Neural cell (in vitro differentiated cells): ENCODE data around the gene PTPRU. TPM values are rescaled to one million over a fixed set of nuclear protein-coding genes. Genes with fewer than 3 reads are reported as not detected.
A peak's percentile ranks its signal among the peaks of the same experiment; 100 is the strongest.

Source experiments
- H2AFZ ChIP-seq: fragments of 200-600, 300-800 bp; sonication (generic), shearing (Covaris generic); 2 replicates; pipeline ENCODE4 v1.6.0; 2014; ENCODE audit warnings: low read depth, mild to moderate bottlenecking, antibody characterized with exemption, low read length, moderate library complexity
- H3F3A ChIP-seq: fragments of 200-600 bp; shearing (Covaris generic); 2 replicates; pipeline ENCODE4 v1.6.1; 2016; ENCODE audit warnings: mild to moderate bottlenecking, moderate library complexity, mixed read lengths, antibody characterized with exemption, low read length; ENCODE audit not compliant: insufficient read depth, poor library complexity, severe bottlenecking
- H3K27ac ChIP-seq: fragments of 200-600, 300-800 bp; sonication (generic), shearing (Covaris generic); 2 replicates; pipeline ENCODE4 v1.5.1; 2014; ENCODE audit warnings: mild to moderate bottlenecking, low read length, moderate library complexity
- H3K27me3 ChIP-seq: fragments of 300-800, 200-600 bp; sonication (generic), shearing (Covaris generic); 2 replicates; pipeline ENCODE4 v1.6.0; 2014; ENCODE audit warnings: mild to moderate bottlenecking, low read depth, low read length, moderate library complexity; ENCODE audit not compliant: insufficient read depth
- H3K36me3 ChIP-seq: fragments of 300-800, 200-600 bp; sonication (generic), shearing (Covaris generic); 2 replicates; pipeline ENCODE4 v1.5.1; 2014; ENCODE audit warnings: mild to moderate bottlenecking, antibody characterized with exemption, low read length, moderate library complexity; ENCODE audit not compliant: insufficient read depth
- H3K4me2 ChIP-seq: fragments of 300-800, 200-600 bp; sonication (generic), shearing (Covaris generic); 2 replicates; pipeline ENCODE4 v1.6.0; 2014; ENCODE audit warnings: mild to moderate bottlenecking, low read length
- H3K4me3 ChIP-seq: fragments of 300-800, 200-600 bp; sonication (generic), shearing (Covaris generic); 2 replicates; pipeline ENCODE4 v1.5.1; 2014; ENCODE audit warnings: mild to moderate bottlenecking, low read length, moderate library complexity
- H3K79me2 ChIP-seq: fragments of 200-600 bp; shearing (Covaris generic); replicated peaks from 2 replicates; pipeline ENCODE4 v1.6.0; 2014; ENCODE audit warnings: mild to moderate bottlenecking, low read length, moderate library complexity; ENCODE audit not compliant: insufficient read depth
- H3K9ac ChIP-seq: fragments of 300-800, 200-600 bp; sonication (generic), shearing (Covaris generic); 2 replicates; pipeline ENCODE4 v1.6.1; 2016; ENCODE audit warnings: mild to moderate bottlenecking, low read length, mixed read lengths
- H3K9me2 ChIP-seq: fragments of 200-600 bp; shearing (Covaris generic); 2 replicates; pipeline ENCODE4 v1.6.1; 2016; ENCODE audit warnings: mild to moderate bottlenecking, low read length, mixed read lengths; ENCODE audit not compliant: insufficient read depth
- H3K9me3 ChIP-seq: fragments of 200-600, 300-800 bp; sonication (generic), shearing (Covaris generic); 2 replicates; pipeline ENCODE4 v1.6.1; 2016; ENCODE audit warnings: mild to moderate bottlenecking, mixed run types, low read length, moderate library complexity, mixed read lengths
- H4K20me1 ChIP-seq: fragments of 200-600 bp; shearing (Covaris generic); 2 replicates; pipeline ENCODE4 v1.6.1; 2016; ENCODE audit warnings: mild to moderate bottlenecking, mixed run types; ENCODE audit not compliant: insufficient read depth
- CTCF ChIP-seq: fragments of 450-650 bp; IDR thresholded peaks from 2 replicates; pipeline ENCODE4 v1.5.1; 2014; ENCODE audit warnings: antibody characterized with exemption, mild to moderate bottlenecking, moderate library complexity; ENCODE audit not compliant: poor library complexity, severe bottlenecking
- EP300 ChIP-seq: fragments of 450-650 bp; conservative IDR thresholded peaks from 2 replicates; pipeline ENCODE4 v1.6.1; 2014; ENCODE audit warnings: antibody characterized with exemption, mild to moderate bottlenecking, moderate library complexity; ENCODE audit not compliant: poor library complexity, severe bottlenecking
- EZH2 ChIP-seq: fragments of 200-600, 300-800 bp; shearing (Covaris generic), sonication (generic); IDR thresholded peaks from 2 replicates; pipeline ENCODE4 v1.6.1; 2014; ENCODE audit warnings: antibody characterized with exemption, low read length, borderline replicate concordance, mild to moderate bottlenecking; ENCODE audit not compliant: insufficient read depth, poor library complexity, severe bottlenecking
- MXI1 ChIP-seq: fragments of 450-650 bp; conservative IDR thresholded peaks from 2 replicates; pipeline ENCODE4 v1.6.1; 2014; ENCODE audit warnings: antibody characterized with exemption, mild to moderate bottlenecking; ENCODE audit not compliant: poor library complexity, severe bottlenecking
- POLR2AphosphoS5 ChIP-seq: IDR thresholded peaks from 2 replicates; pipeline ENCODE4 v1.6.1; 2012
- RAD21 ChIP-seq: fragments of 450-650 bp; conservative IDR thresholded peaks from 2 replicates; pipeline ENCODE4 v1.6.1; 2014; ENCODE audit warnings: antibody characterized with exemption, mild to moderate bottlenecking, moderate library complexity
- REST ChIP-seq: IDR thresholded peaks from 2 replicates; pipeline ENCODE4 v1.6.1; 2012; ENCODE audit warnings: borderline replicate concordance
- SMC3 ChIP-seq: fragments of 450-650 bp; conservative IDR thresholded peaks from 2 replicates; pipeline ENCODE4 v1.6.1; 2014; ENCODE audit warnings: antibody characterized with exemption, mild to moderate bottlenecking, moderate library complexity; ENCODE audit not compliant: poor library complexity
- TAF1 ChIP-seq: IDR thresholded peaks from 2 replicates; pipeline ENCODE4 v1.6.1; 2012; ENCODE audit warnings: low read depth
- polyA plus RNA-seq: library from polyadenylated mRNA; depleted of rRNA; stranded (reverse); fragments of >200 nt; gene quantifications from 2 replicates; pipeline ENCODE4 v1.2.3, GENCODE V29; 2014

The PTPRU gene
- polyA plus RNA-seq, 1 donor from 2014 or later, result 5.0 TPM

GRCh38 chr1:29196863-29197589 is 39.3 kb upstream of the PTPRU start:
- Histone ChIP-seq H3K9ac (no peak overlapping the region), H4K20me1 (no peaks in the 10 kb centered on the region), H3K36me3 (no peaks in the 10 kb centered on the region), H2AFZ (no peak overlapping the region), H3K4me3 (no peak overlapping the region), H3F3A (no peaks in the 10 kb centered on the region), H3K79me2 (no peaks in the 10 kb centered on the region), H3K9me3 (no peaks in the 10 kb centered on the region), H3K27ac (no peak overlapping the region), H3K9me2 (no peaks in the 10 kb centered on the region), H3K27me3 (no peaks in the 10 kb centered on the region), H3K4me2 (no peak overlapping the region)
- no peak for TF ChIP-seq EZH2
- TF ChIP-seq CTCF, result no peak
- TF ChIP-seq TAF1, result no peak
- TF ChIP-seq RAD21, result no peak
- no peak for TF ChIP-seq MXI1
- TF ChIP-seq SMC3, result no peak
- no peak for TF ChIP-seq REST
- no peak for TF ChIP-seq POLR2AphosphoS5
- no peak for TF ChIP-seq EP300

- Histone ChIP-seq H3K9me2 (no peaks in the 10 kb centered on the region), H3K9ac (no peak overlapping the region), H3K4me2 (no peak overlapping the region), H3K4me3 (no peak overlapping the region), H3K27me3 (no peaks in the 10 kb centered on the region), H3K27ac (no peak overlapping the region), H3K9me3 (no peaks in the 10 kb centered on the region), H3K79me2 (no peaks in the 10 kb centered on the region), H4K20me1 (no peaks in the 10 kb centered on the region), H3F3A (no peaks in the 10 kb centered on the region), H2AFZ (no peak overlapping the region), H3K36me3 (no peaks in the 10 kb centered on the region)
- peak; percentile 29 for TF ChIP-seq CTCF
- no peak for TF ChIP-seq MXI1
- peak; percentile 46 for TF ChIP-seq SMC3
- peak; percentile 13 for TF ChIP-seq RAD21
Measured at GRCh38 chr1:29197590-29197924, 38.8 kb upstream of the PTPRU start.
